NCI-H460 (cell line): Measurements from ENCODE around the gene GSG1L. TPM values are rescaled to one million over a fixed set of nuclear protein-coding genes. Genes with fewer than 3 reads are reported as not detected.

Experiments
- DNase-seq: peaks from one replicate; pipeline ENCODE4 v3.0.0-alpha.2; 2016; ENCODE audit warnings: low read depth; ENCODE audit errors: extremely low read depth
- total RNA-seq: library from RNA; depleted of rRNA; stranded (reverse); fragments of >200 nt; shearing (Covaris generic); gene quantifications from 2 replicates; pipeline ENCODE4 v1.2.3, GENCODE V29; 2014

The GSG1L gene
- total RNA-seq, 1 experiment from 2014 or later, result not detected

- no peak for DNase-seq
Measured at GRCh38 chr16:28067604-28068379, 4.3 kb upstream of the GSG1L start.

- DNase-seq, result no peak
Measured at GRCh38 chr16:28064706-28065249, 1.3 kb upstream of the GSG1L start.

GRCh38 chr16:28064150-28064549, 636 bp upstream of the GSG1L start:
- no peak for DNase-seq

GRCh38 chr16:28062847-28063521, 530 bp downstream of the GSG1L start:
- no peak for DNase-seq

GRCh38 chr16:28062261-28062846, 1.2 kb downstream of the GSG1L start:
- no peak for DNase-seq

- no peak for DNase-seq
Measured at GRCh38 chr16:28061352-28062101, 2.0 kb downstream of the GSG1L start.

GRCh38 chr16:28059841-28060575, 3.5 kb downstream of the GSG1L start:
- no peak for DNase-seq

- DNase-seq, result no peak
Measured at GRCh38 chr16:28058839-28059589, 4.5 kb downstream of the GSG1L start.

GRCh38 chr16:28057949-28058348, 5.6 kb downstream of the GSG1L start:
- DNase-seq, result no peak

GRCh38 chr16:28053461-28053860, 10.1 kb downstream of the GSG1L start:
- DNase-seq, result no peak

GRCh38 chr16:28052274-28053128, 11.0 kb downstream of the GSG1L start:
- DNase-seq, result no peak

- DNase-seq, result no peak
Measured at GRCh38 chr16:28051486-28051885, 12.0 kb downstream of the GSG1L start.

- DNase-seq, result no peak
Measured at GRCh38 chr16:28042811-28043210, 20.7 kb downstream of the GSG1L start.

- no peak for DNase-seq
Measured at GRCh38 chr16:28041615-28042014, 21.9 kb downstream of the GSG1L start.

GRCh38 chr16:28040039-28040438, 23.5 kb downstream of the GSG1L start:
- DNase-seq, result no peak

GRCh38 chr16:28039493-28039892, 24.0 kb downstream of the GSG1L start:
- DNase-seq, result no peak

- no peak for DNase-seq
Measured at GRCh38 chr16:28038409-28038808, 25.1 kb downstream of the GSG1L start.

GRCh38 chr16:28035866-28036393, 27.6 kb downstream of the GSG1L start:
- no peak for DNase-seq
